GM19351 (cell line): ENCODE results near the gene ZNF507.

Experiments used
- ATAC-seq: cut with Tn5 transposase; IDR thresholded peaks from one replicate; pipeline ENCODE4 v1.9.1; 2021; ENCODE audit warnings: mild to moderate bottlenecking, moderate library complexity; ENCODE audit not compliant: unreplicated experiment

Gene ZNF507

GRCh38 chr19:32345261-32346207 lies at the start of gene ZNF507:
ZNF507 (plus strand) TSS chr19:32345610; CDS start chr19:32352831, 7,221 bp downstream.
- ATAC-seq, result peak; percentile 82

DNA sequence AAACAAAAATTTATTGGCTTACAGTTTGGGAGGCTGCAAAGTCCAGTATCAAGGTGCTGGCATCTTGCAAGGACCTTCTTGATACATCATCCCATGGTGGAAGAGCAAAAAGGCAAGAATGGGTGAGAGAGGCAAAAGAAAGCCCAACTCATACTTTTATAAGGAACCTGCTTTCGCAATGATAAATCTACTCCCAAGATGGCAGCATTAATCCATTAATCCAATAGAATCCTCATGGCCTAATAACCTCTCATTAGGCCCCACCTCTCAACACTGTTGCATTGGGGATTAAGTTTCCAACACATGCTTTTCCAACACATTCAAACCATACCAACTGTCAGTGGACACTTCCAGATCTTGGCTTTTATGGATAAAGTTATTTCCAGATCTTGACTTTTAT lies 48.7 kb upstream of the ZNF507 start:
- no peak for ATAC-seq

GRCh38 chr19:32302778-32303177 lies 42.6 kb upstream of the ZNF507 start:
- no peak for ATAC-seq

DNA sequence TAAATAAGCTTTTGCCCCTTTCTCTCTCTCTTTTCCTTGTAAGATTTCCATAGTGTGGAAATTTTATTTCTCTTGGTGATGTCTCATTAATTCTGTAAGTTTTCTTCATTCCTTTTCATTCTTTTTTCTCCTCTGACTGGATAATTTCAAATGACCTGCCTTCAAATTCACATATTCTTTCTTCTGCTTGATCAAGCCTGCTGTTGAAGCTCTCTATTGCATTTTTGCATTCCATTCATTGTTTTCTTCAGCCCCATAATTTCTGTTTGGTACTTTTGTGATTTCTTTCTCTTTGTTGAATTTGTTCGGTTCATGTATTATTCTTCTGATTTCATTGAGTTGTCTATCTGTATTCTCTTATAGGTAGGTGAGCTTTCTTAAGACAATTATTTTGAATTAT lies 42.2 kb upstream of the ZNF507 start:
- ATAC-seq, result no peak

GRCh38 chr19:32307591-32307990 lies 37.8 kb upstream of the ZNF507 start:
- no peak for ATAC-seq

DNA sequence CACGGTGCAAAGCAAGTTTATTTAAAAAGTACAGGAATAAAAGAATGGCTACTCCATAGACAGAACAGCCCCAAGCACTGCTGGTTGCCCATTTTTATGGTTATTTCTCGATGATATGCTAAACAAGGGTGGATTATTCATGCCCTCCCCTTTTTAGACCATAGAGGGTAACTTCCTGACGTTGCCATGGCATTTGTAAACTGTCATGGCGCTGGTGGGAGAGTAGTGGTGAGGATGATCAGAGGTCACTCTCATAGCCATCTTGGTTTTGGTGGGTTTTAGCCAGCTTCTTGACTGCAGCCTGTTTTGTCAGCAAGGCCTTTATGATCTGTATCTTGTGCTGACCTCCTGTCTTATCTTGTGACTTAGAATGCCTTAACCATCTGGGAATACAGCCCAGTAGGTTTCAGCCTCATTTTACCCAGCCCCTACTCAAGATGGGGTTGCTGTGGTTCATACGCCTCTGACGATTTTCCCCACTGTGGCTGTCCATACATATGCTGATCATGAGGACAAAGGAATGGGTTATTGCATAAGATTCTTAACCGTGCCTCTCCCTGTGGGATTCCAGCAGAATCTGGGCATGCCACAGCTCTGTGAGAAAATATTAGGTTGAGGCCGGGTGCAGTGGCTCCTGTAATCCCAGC lies 36.9 kb upstream of the ZNF507 start:
- ATAC-seq, result no peak

- no peak for ATAC-seq
Observed at GRCh38 chr19:32309711-32310390, 35.6 kb upstream of the ZNF507 start.

- ATAC-seq, result no peak
Observed at GRCh38 chr19:32311371-32311770, 34.0 kb upstream of the ZNF507 start.

- ATAC-seq, result no peak
Observed at GRCh38 chr19:32313569-32314265, 31.7 kb upstream of the ZNF507 start.

DNA sequence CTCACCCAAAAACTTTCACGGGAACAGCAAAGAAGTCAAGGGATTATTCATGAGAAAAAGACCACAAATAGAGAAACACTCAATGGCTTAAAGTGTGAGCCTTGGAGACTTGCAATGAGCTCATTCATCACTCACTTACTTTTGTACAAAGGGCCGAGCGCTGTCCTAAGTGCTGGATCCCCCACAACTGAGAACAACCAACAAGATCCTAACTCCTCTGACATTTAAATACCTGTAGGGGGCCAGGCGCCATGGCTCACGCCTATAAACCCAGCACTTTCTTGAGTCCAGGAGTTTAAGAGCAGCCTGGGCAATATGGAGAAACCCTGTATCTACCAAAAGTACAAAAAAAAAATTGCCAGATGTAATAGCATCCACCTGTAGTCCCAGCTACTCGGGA lies 29.4 kb upstream of the ZNF507 start:
- no peak for ATAC-seq

GRCh38 chr19:32317086-32317485 lies 28.3 kb upstream of the ZNF507 start:
- no peak for ATAC-seq

DNA sequence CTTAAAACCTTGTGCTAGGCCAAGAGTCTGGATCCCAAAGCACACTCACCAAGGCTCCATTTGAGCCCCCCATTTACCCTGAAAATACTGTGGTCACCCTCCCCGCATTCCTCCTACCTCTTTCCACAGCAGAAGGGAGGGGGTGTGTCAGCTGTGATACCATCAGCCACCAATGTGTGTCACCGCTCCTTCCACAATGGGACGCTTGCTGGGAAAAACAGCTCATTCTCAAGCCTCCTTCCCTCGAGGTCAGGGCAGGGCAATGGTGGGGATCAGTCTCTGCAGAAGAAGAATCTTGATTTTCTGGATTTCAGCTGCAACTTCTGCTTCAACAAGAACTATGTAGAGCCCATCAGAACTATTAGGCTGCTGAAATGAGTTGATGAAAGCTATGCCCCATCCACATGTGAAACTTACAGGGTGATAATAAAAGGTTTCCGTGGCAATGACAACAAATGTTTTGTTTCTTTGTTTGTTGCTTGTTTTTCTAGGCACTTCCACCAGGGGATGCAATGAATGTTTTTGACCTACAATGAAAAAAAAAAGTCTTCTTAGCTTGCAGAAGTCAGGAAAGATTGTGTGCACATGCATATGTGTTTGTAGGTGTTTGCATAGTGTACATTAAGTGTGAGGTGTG lies 26.4 kb upstream of the ZNF507 start:
- ATAC-seq, result no peak

DNA sequence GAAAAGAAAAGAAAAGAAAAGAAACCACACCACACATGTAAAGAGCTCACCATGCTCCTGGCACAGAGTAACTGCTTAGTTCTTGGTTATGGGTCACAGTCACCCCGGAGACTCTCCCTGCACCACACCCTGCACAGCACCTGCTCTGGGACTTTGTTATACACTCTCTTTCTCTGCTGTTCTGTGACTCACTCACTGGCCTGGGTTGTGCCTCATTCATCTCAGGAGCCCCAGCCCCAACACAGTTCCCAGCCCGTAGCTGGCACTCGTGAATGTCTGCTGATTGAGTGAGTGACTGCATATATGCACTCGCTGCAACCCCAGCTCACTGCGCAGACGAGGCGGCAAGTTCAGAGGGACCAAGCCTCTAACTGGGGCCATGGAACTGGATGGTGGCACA lies 22.9 kb upstream of the ZNF507 start:
- no peak for ATAC-seq

GRCh38 chr19:32324631-32325285 lies 20.7 kb upstream of the ZNF507 start:
- no peak for ATAC-seq

DNA sequence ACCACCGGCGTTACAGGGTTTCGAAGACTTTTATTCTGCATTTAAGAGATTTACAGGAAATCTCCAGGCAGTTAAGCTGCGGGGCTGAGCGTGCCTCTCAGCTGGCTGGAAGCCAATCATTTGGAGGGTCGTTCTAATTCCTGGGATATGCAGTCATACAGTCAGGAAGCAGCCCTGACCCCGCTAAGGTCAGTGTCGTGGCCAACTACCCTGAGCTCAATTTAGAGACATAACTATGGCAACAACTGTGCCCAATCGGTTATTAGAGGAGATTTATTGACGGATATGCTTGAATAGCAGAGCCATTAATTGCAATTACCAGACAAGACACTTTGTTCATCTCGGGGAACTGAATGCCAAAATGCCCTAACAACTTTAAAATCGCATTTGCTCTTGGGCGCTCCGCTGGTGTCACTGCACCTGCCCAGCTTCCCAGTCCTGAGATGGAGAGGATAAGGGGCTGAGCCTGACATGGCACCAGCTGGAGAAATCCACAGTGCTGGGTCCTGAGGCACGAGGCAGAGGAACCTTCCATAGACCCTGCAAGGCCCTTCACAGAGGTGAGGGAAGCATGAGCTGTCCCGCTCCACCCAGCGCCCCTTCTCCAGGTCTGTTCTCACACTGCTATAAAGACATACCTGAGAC lies 15.1 kb upstream of the ZNF507 start:
- no peak for ATAC-seq

DNA sequence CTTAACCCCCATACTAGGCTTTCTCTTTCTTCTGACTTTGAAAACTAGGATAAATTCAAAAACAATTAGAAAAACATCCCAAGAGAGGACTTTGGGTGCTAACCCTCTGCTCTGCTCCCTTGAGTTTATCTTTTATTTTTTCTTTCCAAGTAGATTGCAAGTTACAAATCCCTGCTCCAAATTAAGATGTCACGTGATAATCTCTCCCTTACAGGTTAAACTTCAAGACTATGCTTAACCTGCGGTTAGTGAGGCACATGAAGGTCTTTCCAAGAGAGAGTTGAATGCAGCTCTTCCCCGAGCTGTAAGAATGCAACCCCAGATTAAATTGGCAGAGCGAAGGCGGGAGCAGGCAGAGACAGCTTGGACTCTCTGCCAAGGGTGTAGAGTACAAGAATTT lies 12.2 kb upstream of the ZNF507 start:
- ATAC-seq, result no peak

GRCh38 chr19:32336259-32337083 lies 8.9 kb upstream of the ZNF507 start:
- ATAC-seq, result no peak

DNA sequence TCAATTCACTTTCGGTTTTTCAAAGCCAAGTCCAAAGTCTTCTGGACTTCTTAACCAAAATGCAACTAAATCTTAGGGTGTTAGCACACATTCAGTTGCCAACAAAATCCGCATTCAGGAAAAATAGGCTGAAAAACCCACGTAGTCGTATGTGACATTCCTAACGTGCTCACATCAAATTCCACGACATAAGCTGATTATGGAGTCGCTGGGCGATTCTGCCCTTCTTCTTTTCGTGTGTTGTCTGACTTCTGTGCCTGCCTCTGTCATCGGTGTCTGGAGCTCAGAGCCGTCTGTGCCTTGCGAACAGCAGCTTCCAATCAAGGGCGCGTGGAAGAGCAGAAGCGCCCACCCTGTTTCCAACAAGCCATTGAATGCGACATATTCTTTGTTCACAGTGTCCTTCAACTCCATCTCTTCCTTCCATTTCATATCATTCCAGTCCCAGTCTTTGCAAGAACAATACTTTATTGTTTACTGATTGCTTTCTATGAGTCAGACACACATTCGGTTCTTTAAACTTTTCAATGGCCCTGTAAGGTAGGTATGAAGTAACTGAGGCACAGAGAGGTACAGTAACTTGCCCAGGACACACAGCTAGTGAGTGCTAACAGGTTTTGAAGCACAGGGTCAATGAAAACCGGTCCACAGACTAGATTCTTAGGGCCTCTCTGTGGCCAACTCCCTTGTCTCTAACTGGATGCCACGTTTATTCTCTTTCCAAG lies 8.2 kb upstream of the ZNF507 start:
- no peak for ATAC-seq
